Measurements from ENCODE around the gene CEP20. TPM values are rescaled to one million over a fixed set of nuclear protein-coding genes. Genes with fewer than 3 reads are reported as not detected.

Gene CEP20
- total and polyA plus RNA-seq, 2 of the 8 experiments (the other 6 are each of a cell fraction or from before 2014, with no cell fraction given), result 16.2 to 49.0 TPM

- Histone ChIP-seq H4K5ac (ENCODE audit: insufficient read length, low read depth, low read length) (no peak overlapping the region), H4K20me1 (replicated peaks in 1 of 2; ENCODE audit: control insufficient read depth in 1 of 2, insufficient read depth in 2 of 2, low read length in 2 of 2) (no peaks in the 10 kb centered on the region), H4K91ac (replicated peaks; ENCODE audit: insufficient read length, low read length) (no peak overlapping the region), H3K27ac (ENCODE audit: low read depth, low read length) (no peak overlapping the region), H3K4me2 (ENCODE audit: insufficient read depth in 1 of 2, low read depth in 2 of 2, low read length in 2 of 2) (no peak overlapping the region), H3K79me2 (ENCODE audit: control insufficient read depth in 1 of 2, insufficient read depth in 2 of 2, low read length in 2 of 2) (no peaks in the 10 kb centered on the region), H2AK5ac (ENCODE audit: low read depth, low read length) (no peak overlapping the region), H3K4me3 (ENCODE audit: extremely low read depth in 1 of 4, insufficient read depth in 2 of 4, low read depth in 3 of 4, low read length in 4 of 4) (no peak overlapping the region; a peak in 1 of 8 replicates), H3K4ac (replicated peaks; ENCODE audit: insufficient read length, low read depth, low read length) (no peak overlapping the region), H2BK5ac (ENCODE audit: low read depth, low read length) (no peak overlapping the region), H3K23me2 (ENCODE audit: low read depth, low read length) (no peaks in the 10 kb centered on the region), H3K18ac (ENCODE audit: extremely low read depth, low read length) (no peak overlapping the region; the same call in 1 of the 2 replicates), H3K23ac (ENCODE audit: insufficient read length) (no peak overlapping the region), H2AFZ (ENCODE audit: low read length) (peak overlapping the region; percentile 96), H3K27me3 (replicated peaks in 1 of 4; ENCODE audit: control insufficient read depth in 3 of 4, extremely low read depth in 1 of 4, insufficient read depth in 3 of 4, low read length in 3 of 4) (no peaks in the 10 kb centered on the region), H3K56ac (replicated peaks; ENCODE audit: insufficient read length, low read depth, low read length) (no peak overlapping the region), H4K8ac (ENCODE audit: extremely low read depth, insufficient read depth, low read length) (no peak overlapping the region; the same call in 1 of the 2 replicates), H3K79me1 (ENCODE audit: low read depth, low read length) (no peaks in the 10 kb centered on the region), H3K4me1 (replicated peaks in 1 of 4; ENCODE audit: control insufficient read depth in 3 of 4, insufficient read depth in 4 of 4, low read length in 3 of 4) (no peaks in the 10 kb centered on the region; a peak in 1 of 7 replicates), H2BK120ac (replicated peaks; ENCODE audit: low read depth, low read length) (no peak overlapping the region), H3K14ac (ENCODE audit: insufficient read length) (no peak overlapping the region), H2BK12ac (ENCODE audit: low read depth, low read length) (no peak overlapping the region), H2BK15ac (ENCODE audit: low read length) (no peak overlapping the region), H3K9me3 (ENCODE audit: insufficient read depth in 2 of 2, low read depth in 1 of 2, low read length in 1 of 2) (no peaks in the 10 kb centered on the region), H3K9ac (replicated peaks in 1 of 4; ENCODE audit: extremely low read depth in 1 of 4, low read depth in 3 of 4, low read length in 3 of 4) (no peak overlapping the region; a peak in 1 of 7 replicates), H3K36me3 (ENCODE audit: control insufficient read depth in 2 of 4, insufficient read depth in 4 of 4, low read length in 3 of 4) (no peaks in the 10 kb centered on the region), H2BK20ac (ENCODE audit: low read length) (no peak overlapping the region)
- ChIA-PET CTCF (ENCODE audit: partially characterized antibody) (interaction anchor here (0.6 to 2.1 kb wide), 3 partner anchors 11 to 22 kb away, joined by 3 to 9 read pairs (median 3); no protein-coding TSS in a partner anchor), POLR2A (ENCODE audit: partially characterized antibody) (interaction anchor here (1.0 to 1.6 kb wide), 2 partner anchors 27 to 37 kb away, joined by 3 to 5 read pairs; partner anchors contain the start of gene CEP20)
- DNase-seq (ENCODE audit: low read depth in 1 of 2, low spot score in 2 of 2) (no peak), FAIRE-seq (no peak)
- WGBS, 2 experiments (ENCODE audit: extremely low coverage in 1 of 2, insufficient coverage in 1 of 2, insufficient read length in 1 of 2, insufficient replicate concordance in 2 of 2, low coverage in 1 of 2, low lambda C conversion rate in 2 of 2, missing lambda C conversion rate in 1 of 2), result 81% methylated on average over 9 of the region's 9 CpGs; no CpG with 5 or more reads in 1 of the 2 experiments
- no peak for TF ChIP-seq RXRA (IDR thresholded peaks at IDR 0.05; ENCODE audit: insufficient read depth, low read depth, low read length)
Measured at GRCh38 chr16:15925631-15926030, 37.2 kb upstream of the CEP20 start.
